NCI-H2196 (cell line): ENCODE measurements around the gene DCAF11.

Experiments
- DNase-seq: peaks from one replicate; lab custom pipeline; 2025; ENCODE audit not compliant: unreplicated experiment; lab: John Stamatoyannopoulos, UW

DCAF11 gene

GRCh38 chr14:24137529-24138395 lies 23.2 kb downstream of the DCAF11 start:
- DNase-seq = no peak

GRCh38 chr14:24138396-24139271 lies 24.1 kb downstream of the DCAF11 start:
- DNase-seq = no peak

- no peak for DNase-seq
Measured at GRCh38 chr14:24139272-24139934, 24.8 kb downstream of the DCAF11 start.

- peak; percentile 100 for DNase-seq
Measured at GRCh38 chr14:24141097-24141880, 26.7 kb downstream of the DCAF11 start, which contains the start of gene EMC9. TSS of gene EMC9 (minus strand) at chr14:24141591. CDS start at chr14:24141304, 287 bp downstream.

GRCh38 chr14:24143511-24143910 lies 28.9 kb downstream of the DCAF11 start:
- DNase-seq = no peak

GRCh38 chr14:24144451-24144850 lies 29.9 kb downstream of the DCAF11 start:
- no peak for DNase-seq

- DNase-seq = no peak
Measured at GRCh38 chr14:24145219-24145618, 30.6 kb downstream of the DCAF11 start.

GRCh38 chr14:24145690-24146452 lies 31.3 kb downstream of the DCAF11 start:
- no peak for DNase-seq

GRCh38 chr14:24146453-24146977 lies 31.9 kb downstream of the DCAF11 start, which contains the start of gene PSME2:
TSS of gene PSME2 (minus strand) at chr14:24146610. CDS start at chr14:24146581, 29 bp downstream.
- DNase-seq = peak; percentile 94

- peak; percentile 98 for DNase-seq
Measured at GRCh38 chr14:24146978-24147760, 32.6 kb downstream of the DCAF11 start, which contains the start of gene RNF31. TSS of gene RNF31 (plus strand) at chr14:24147498. CDS start at chr14:24147699, 201 bp downstream.

GRCh38 chr14:24147761-24148428 lies 33.3 kb downstream of the DCAF11 start:
- DNase-seq = no peak

- DNase-seq = no peak
Measured at GRCh38 chr14:24149302-24149969, 34.9 kb downstream of the DCAF11 start.

- DNase-seq = no peak
Measured at GRCh38 chr14:24150061-24150460, 35.5 kb downstream of the DCAF11 start.

- DNase-seq = no peak
Measured at GRCh38 chr14:24150567-24150966, 36.0 kb downstream of the DCAF11 start.

- no peak for DNase-seq
Measured at GRCh38 chr14:24150993-24151392, 36.4 kb downstream of the DCAF11 start.

- no peak for DNase-seq
Measured at GRCh38 chr14:24151404-24152080, 37.0 kb downstream of the DCAF11 start.

GRCh38 chr14:24155100-24155499 lies 40.5 kb downstream of the DCAF11 start:
- no peak for DNase-seq
